Left lung (tissue), 10 donors: Measurements from ENCODE around the gene RABGAP1L. TPM values are rescaled to one million over a fixed set of nuclear protein-coding genes. Genes with fewer than 3 reads are reported as not detected.
"Not testable (repeated sequence)": the region's sequence is repeated elsewhere in the genome, so short reads cannot be mapped to it uniquely, and the experiment has no call there.

Source experiments
- ATAC-seq: fragments of 200-7000 bp; cut with Tn5 transposase; one replicate; pipeline ENCODE4 v1.9.1; 2020; ENCODE audit warnings: moderate library complexity
- DNase-seq, 4 donors: peaks; one replicate each; pipeline ENCODE4 v3.0.0-alpha.2; 2013 to 2020
- H3K27ac ChIP-seq, 2 donors: fragments of 200-600 bp; sonication (generic) in 1 of 2; one replicate each; pipeline versions ENCODE4 v1.5.0 to v1.8.0; 2020 to 2021
- H3K27me3 ChIP-seq, 2 donors: fragments of 200-600 bp; sonication (generic) in 1 of 2; one replicate each; pipeline versions ENCODE4 v1.5.0 to v1.8.0; 2020 to 2021
- H3K36me3 ChIP-seq, 2 donors: fragments of 200-600 bp; sonication (generic) in 1 of 2; one replicate each; pipeline versions ENCODE4 v1.5.0 to v1.8.0; 2020 to 2021
- H3K4me1 ChIP-seq, 2 donors: fragments of 200-600 bp; one replicate each; pipeline ENCODE4 v1.8.0; 2021
- H3K4me3 ChIP-seq, 2 donors: fragments of 200-600 bp; sonication (generic) in 1 of 2; one replicate each; pipeline versions ENCODE4 v1.5.0 to v1.8.0; 2020 to 2021; ENCODE audit warnings: mild to moderate bottlenecking in 1 of 2
- H3K9me3 ChIP-seq, 2 donors: fragments of 200-600 bp; sonication (generic) in 1 of 2; one replicate each; pipeline versions ENCODE4 v1.5.0 to v1.8.0; 2020 to 2021
- intact Hi-C, 2 donors: fragments of 100-400 bp; cut with DNase I; formaldehyde crosslinking; loops; one replicate each; pipeline versions ENCODE4 v1.11.2 to v1.14.2; 2022
- polyA plus RNA-seq, 6 donors: library from polyadenylated mRNA; unstranded; fragments of 120-200 nt; gene quantifications; one replicate each; pipeline ENCODE4 v1.2.1, GENCODE V29; 2013; ENCODE audit not compliant: insufficient read length in 6 of 6
- total RNA-seq, 2 donors: library from RNA; stranded (reverse); fragmentation: NEBNext Ultra II Directional; extraction: Animal tissue kit (Norgen Biotek cat#: 25700); gene quantifications; one replicate each; pipeline ENCODE4 v1.2.1, GENCODE V29; 2021
- TF ChIP-seq, protein P1 (sequence below), 2 donors: fragments of 200-600 bp; sonication (generic) in 1 of 2; IDR thresholded peaks; one replicate each; pipeline versions ENCODE4 v1.5.0 to v1.8.0; 2021; ENCODE audit warnings: antibody characterized with exemption in 2 of 2
- donor health status: DM: no; HTN: yes; CAD: no.
- donor health status: DM: no; HTN: no; CAD: no.

The RABGAP1L gene
- total and polyA plus RNA-seq, 8 donors, result 40.3 to 67.3 (median 51.4) TPM

DNA sequence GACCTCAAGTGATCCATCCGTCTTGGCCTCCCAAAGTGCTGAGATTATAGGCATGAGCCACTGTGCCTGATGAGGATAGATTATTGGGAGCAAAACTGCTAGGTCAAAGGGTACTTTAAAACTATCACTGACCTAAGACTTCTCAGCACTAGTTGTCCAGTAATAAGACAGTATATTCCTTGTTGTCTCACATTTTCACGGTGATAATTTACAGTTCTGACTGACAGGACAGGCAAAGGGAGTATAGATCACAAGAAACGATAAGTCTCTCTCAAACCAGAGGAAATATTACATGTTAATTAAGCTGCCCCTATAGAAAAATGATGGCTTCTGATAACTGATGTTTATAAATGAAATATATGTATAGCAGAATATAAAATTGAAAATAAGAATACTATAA is 860.2 kb downstream of the RABGAP1L start:
- Histone ChIP-seq H3K4me1 (peaks cover 0 to 19% of the 10 kb centered on the region in 2 donors), H3K36me3 (peaks cover 0 to 40% of the 10 kb centered on the region in 2 donors), H3K9me3 (no peaks in the 10 kb centered on the region), H3K27me3 (no peaks in the 10 kb centered on the region), H3K4me3 (no peak overlapping the region), H3K27ac (no peak overlapping the region)
- ATAC-seq, result no peak
- no peak for DNase-seq
- intact Hi-C loops, result no loop called here
- TF ChIP-seq, protein P1, sequence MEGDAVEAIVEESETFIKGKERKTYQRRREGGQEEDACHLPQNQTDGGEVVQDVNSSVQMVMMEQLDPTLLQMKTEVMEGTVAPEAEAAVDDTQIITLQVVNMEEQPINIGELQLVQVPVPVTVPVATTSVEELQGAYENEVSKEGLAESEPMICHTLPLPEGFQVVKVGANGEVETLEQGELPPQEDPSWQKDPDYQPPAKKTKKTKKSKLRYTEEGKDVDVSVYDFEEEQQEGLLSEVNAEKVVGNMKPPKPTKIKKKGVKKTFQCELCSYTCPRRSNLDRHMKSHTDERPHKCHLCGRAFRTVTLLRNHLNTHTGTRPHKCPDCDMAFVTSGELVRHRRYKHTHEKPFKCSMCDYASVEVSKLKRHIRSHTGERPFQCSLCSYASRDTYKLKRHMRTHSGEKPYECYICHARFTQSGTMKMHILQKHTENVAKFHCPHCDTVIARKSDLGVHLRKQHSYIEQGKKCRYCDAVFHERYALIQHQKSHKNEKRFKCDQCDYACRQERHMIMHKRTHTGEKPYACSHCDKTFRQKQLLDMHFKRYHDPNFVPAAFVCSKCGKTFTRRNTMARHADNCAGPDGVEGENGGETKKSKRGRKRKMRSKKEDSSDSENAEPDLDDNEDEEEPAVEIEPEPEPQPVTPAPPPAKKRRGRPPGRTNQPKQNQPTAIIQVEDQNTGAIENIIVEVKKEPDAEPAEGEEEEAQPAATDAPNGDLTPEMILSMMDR (IDR thresholded peaks at IDR 0.05), result no peak

DNA sequence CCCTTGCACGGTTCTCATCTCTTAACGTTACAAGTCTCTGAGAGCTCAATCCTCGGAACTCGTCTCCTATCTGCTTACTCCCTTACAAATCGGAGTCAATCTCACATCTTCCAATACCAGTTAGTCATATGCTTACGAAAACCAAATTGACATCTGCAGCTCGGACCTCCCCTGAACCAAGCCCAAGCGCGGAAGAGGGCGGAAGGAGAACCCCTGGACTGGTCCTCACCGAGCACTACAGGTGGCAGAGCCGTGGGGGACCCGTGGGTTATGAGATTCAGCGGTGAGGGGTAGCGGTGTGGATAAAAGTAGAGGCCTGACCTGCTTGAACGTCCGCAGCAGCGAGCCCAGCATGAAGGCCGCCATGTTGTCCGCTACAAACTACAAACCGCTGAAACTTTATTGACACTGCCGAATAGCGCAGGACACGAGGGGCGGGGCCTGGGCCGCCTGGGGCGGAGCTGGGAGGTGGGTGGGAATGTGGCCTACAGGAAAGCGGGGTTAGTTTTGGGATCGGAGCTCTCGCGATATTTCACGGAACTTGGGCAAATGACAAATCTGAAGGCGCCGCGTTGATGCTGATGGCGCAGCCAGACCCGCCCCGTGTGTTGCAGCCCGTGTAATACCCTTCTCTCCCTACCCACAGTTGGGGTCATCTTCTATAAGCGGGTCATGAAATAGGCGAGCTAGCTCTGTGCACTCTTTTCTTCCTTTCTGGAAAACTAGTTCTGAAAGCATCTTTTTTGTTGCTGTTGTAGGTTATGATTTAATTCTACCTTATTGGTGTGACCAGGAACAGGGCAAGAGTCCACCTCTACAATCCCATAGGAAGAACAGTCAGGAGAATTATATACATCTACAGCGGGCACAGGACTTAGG is 864.0 kb downstream of the RABGAP1L start, which contains the start of gene MRPS14:
Gene MRPS14 (minus strand): TSS at position 383 of the 879 bp plus-strand sequence. CDS start 17 bp downstream, at position 366.
- intact Hi-C loops, result no loop called here
- Histone ChIP-seq H3K9me3 (no peaks in the 10 kb centered on the region), H3K27me3 (no peaks in the 10 kb centered on the region), H3K36me3 (peaks cover 0 to 2% of the 10 kb centered on the region in 2 donors), H3K4me1 (peaks cover 0 to 19% of the 10 kb centered on the region in 2 donors), H3K4me3 (peak within 1 kb of the TSS; percentile 83 to 85), H3K27ac (peak within 1 kb of the TSS; percentile 68 to 84)
- ATAC-seq (peak; percentile 100), DNase-seq (peak; percentile 97 to 99 (median 98))
- TF ChIP-seq, protein P1 (IDR thresholded peaks at IDR 0.05), result peak in 1 of 2 donors; percentile 30

- intact Hi-C loops, H3K9me3 ChIP-seq, H3K27me3 ChIP-seq, DNase-seq, H3K36me3 ChIP-seq, ATAC-seq: not testable (repeated sequence)
- Histone ChIP-seq H3K4me1 (peaks cover 0 to 19% of the 10 kb centered on the region in 2 donors), H3K27ac (peak overlapping the region; percentile 68 to 84), H3K4me3 (peak overlapping the region; percentile 83 to 85)
Measured at GRCh38 chr1:175023922-175024242, 864.6 kb downstream of the RABGAP1L start.

DNA sequence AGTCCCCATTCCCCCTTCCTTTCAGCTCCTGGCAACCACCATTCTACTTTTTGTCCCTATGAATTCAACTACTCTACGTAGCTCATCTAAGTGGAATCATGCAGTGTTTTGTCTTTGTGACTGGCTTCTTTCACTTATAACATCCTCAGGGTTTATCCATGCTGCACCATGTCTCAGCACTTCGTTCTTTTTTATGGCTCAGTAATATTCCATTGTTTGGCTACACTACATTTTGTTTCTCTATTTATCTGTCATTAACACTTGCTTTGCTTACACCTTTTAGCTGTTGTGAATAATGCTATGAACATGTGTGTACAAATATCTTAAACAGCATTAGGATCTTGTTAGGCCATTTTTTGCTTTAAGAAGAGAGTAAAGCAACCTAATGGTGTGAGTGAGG is 865.5 kb downstream of the RABGAP1L start:
- DNase-seq (no peak), ATAC-seq (no peak)
- intact Hi-C loops, result no loop called here

DNA sequence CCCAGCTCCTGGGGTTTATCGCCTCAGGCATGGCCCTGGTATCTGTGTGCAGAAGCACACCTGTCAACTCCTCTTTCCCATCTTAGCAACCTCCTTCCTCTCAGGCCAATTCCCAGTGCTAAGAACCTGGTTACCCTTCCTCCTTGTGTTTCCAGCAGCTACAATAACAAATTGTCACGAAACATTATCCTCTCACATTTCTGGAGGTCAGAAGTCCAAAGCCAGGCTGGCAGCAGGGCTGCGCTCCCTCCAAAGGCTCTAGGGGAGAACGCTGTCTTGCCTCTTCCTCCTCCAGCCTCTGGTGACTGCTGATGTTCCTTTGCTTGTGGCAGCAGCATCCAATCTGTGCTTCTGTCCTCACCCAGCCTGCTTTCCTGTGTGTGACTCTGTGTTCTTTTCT is 874.6 kb downstream of the RABGAP1L start:
- no peaks in the 10 kb centered on the region for H3K36me3 ChIP-seq
- DNase-seq (no peak), ATAC-seq (no peak)
- TF ChIP-seq, protein P1 (IDR thresholded peaks at IDR 0.05), result no peak
- no peaks in the 10 kb centered on the region for H3K9me3 ChIP-seq
- H3K4me1 ChIP-seq, result no peaks in the 10 kb centered on the region
- H3K27ac ChIP-seq, result no peak overlapping the region
- intact Hi-C loops, result loop anchor here in 1 of 2 donors (5.0 kb wide), 2 partner anchors 98 to 113 kb away; no protein-coding TSS in a partner anchor
- H3K4me3 ChIP-seq, result no peak overlapping the region
- H3K27me3 ChIP-seq, result no peaks in the 10 kb centered on the region

More for the DNA sequence above, 865.5 kb downstream of the RABGAP1L start:
- Histone ChIP-seq H3K27me3 (no peaks in the 10 kb centered on the region), H3K27ac (no peak overlapping the region), H3K4me3 (no peak overlapping the region), H3K4me1 (peaks cover 0 to 19% of the 10 kb centered on the region in 2 donors), H3K36me3 (no peaks in the 10 kb centered on the region), H3K9me3 (no peaks in the 10 kb centered on the region)
- TF ChIP-seq, protein P1 (IDR thresholded peaks at IDR 0.05), result no peak
